B cell (primary cell): ENCODE data around the gene RHOG. TPM values are rescaled to one million over a fixed set of nuclear protein-coding genes. Genes with fewer than 3 reads are reported as not detected.

Experiments
- ATAC-seq: fragments of 200-7000 bp; cut with Tn5 transposase; one replicate; pipeline ENCODE4 v1.10.0; 2021; ENCODE audit warnings: low read depth, mild to moderate bottlenecking, moderate number of reproducible peaks, moderate library complexity
- CTCF ChIA-PET: fragments of 350-600 bp; sonication (Branson Sonifier 250); formaldehyde crosslinking; loops from one replicate; lab custom pipeline; 2021; ENCODE audit warnings: antibody characterized with exemption, inconsistent platforms; lab: Charles Lee
- POLR2A ChIA-PET: fragments of 350-600 bp; sonication (Branson Sonifier 250); formaldehyde crosslinking; loops from one replicate; lab custom pipeline; 2021; ENCODE audit warnings: antibody characterized with exemption; lab: Charles Lee
- DNase-seq: peaks from one replicate; pipeline ENCODE4 v3.0.0; 2013
- H2AFZ ChIP-seq: 2 replicates; pipeline ENCODE4 v1.6.1; 2012; ENCODE audit warnings: mild to moderate bottlenecking, low read depth, low read length; ENCODE audit not compliant: insufficient read depth, poor library complexity, severe bottlenecking
- H3K27ac ChIP-seq, 2 donors: 1 replicate in 1 of 2; 2 replicates in 1 of 2; pipeline ENCODE4 v1.5.1; 2012 to 2013; ENCODE audit warnings: low read length in 2 of 2, mild to moderate bottlenecking in 2 of 2, moderate library complexity in 1 of 2
- H3K27me3 ChIP-seq, 4 experiments: fragments of 200-600 bp in 1 of 4; sonication (generic) in 1 of 4; replicated peaks in 1 of 4; 1 replicate in 2 of 4; 2 replicates in 2 of 4; pipeline versions ENCODE4 v1.6.1 to v1.7.0; 2013 to 2016; ENCODE audit warnings: low read length in 3 of 4, mild to moderate bottlenecking in 2 of 4, mixed read lengths in 1 of 4, moderate library complexity in 1 of 4; ENCODE audit not compliant: insufficient read depth in 4 of 4, control insufficient read depth in 3 of 4; ENCODE audit errors: control extremely low read depth in 1 of 4
- H3K36me3 ChIP-seq, 2 experiments: replicated peaks in 1 of 2; 1 replicate in 1 of 2; 2 replicates in 1 of 2; pipeline versions ENCODE4 v1.6.1 to v1.7.1; 2013; ENCODE audit warnings: low read length in 1 of 2; ENCODE audit not compliant: insufficient read depth in 2 of 2, control insufficient read depth in 1 of 2; ENCODE audit errors: control extremely low read depth in 1 of 2, extremely low read depth in 1 of 2
- H3K4me1 ChIP-seq, 2 donors: fragments of 200-600 bp in 1 of 2; sonication (generic) in 1 of 2; 1 replicate in 1 of 2; 2 replicates in 1 of 2; pipeline versions ENCODE4 v1.5.1 to v1.6.1; 2013 to 2017; ENCODE audit warnings: low read length in 2 of 2; ENCODE audit not compliant: control insufficient read depth in 2 of 2, insufficient read depth in 2 of 2
- H3K4me2 ChIP-seq: replicated peaks from 2 replicates; pipeline ENCODE3; 2012; ENCODE audit warnings: mild to moderate bottlenecking, low read depth, low read length; ENCODE audit not compliant: poor library complexity, severe bottlenecking
- H3K4me3 ChIP-seq, 5 experiments: fragments of 200-600 bp in 1 of 5; sonication (generic) in 1 of 5; 1 replicate in 3 of 5; 2 replicates in 2 of 5; pipeline versions ENCODE4 v1.5.1 to v1.7.0; 2011 to 2016; ENCODE audit warnings: low read length in 4 of 5, mild to moderate bottlenecking in 4 of 5, low read depth in 2 of 5, control low read depth in 1 of 5, moderate library complexity in 1 of 5; ENCODE audit not compliant: insufficient read depth in 1 of 5; ENCODE audit errors: control extremely low read depth in 1 of 5, extremely low read depth in 1 of 5
- H3K79me2 ChIP-seq: fragments of 200-600 bp; sonication (generic); one replicate; pipeline ENCODE4 v1.6.0; 2016; ENCODE audit warnings: low read length; ENCODE audit not compliant: control insufficient read depth, insufficient read depth
- H3K9ac ChIP-seq: fragments of 200-600 bp; sonication (generic); 2 replicates; pipeline ENCODE4 v1.6.1; 2017; ENCODE audit warnings: mild to moderate bottlenecking, low read length, moderate library complexity
- H3K9me3 ChIP-seq, 3 donors: one replicate each; pipeline versions ENCODE4 v1.6.1 to v1.7.1; 2013; ENCODE audit warnings: low read length in 2 of 3; ENCODE audit not compliant: control insufficient read depth in 2 of 3, insufficient read depth in 1 of 3; ENCODE audit errors: control extremely low read depth in 1 of 3
- H4K20me1 ChIP-seq: 2 replicates; pipeline ENCODE4 v1.6.0; 2012; ENCODE audit warnings: mild to moderate bottlenecking, low read length; ENCODE audit not compliant: insufficient read depth, control insufficient read depth, poor library complexity, severe bottlenecking
- H3K27ac Mint-ChIP-seq: one replicate; pipeline ENCODE4 v1.8.0; 2021; ENCODE audit warnings: mixed read lengths
- H3K27me3 Mint-ChIP-seq: one replicate; pipeline ENCODE4 v1.8.0; 2021; ENCODE audit warnings: mixed read lengths
- H3K4me1 Mint-ChIP-seq: one replicate; pipeline ENCODE4 v1.8.0; 2021; ENCODE audit warnings: mixed read lengths
- H3K4me3 Mint-ChIP-seq: one replicate; pipeline ENCODE4 v1.8.0; 2021; ENCODE audit warnings: mixed read lengths
- H3K9me3 Mint-ChIP-seq: one replicate; pipeline ENCODE4 v1.8.0; 2022; ENCODE audit warnings: mixed read lengths; ENCODE audit not compliant: insufficient read depth
- CTCF ChIP-seq: fragments of 200-600 bp; IDR thresholded peaks from one replicate; pipeline ENCODE4 v1.8.0; 2022; ENCODE audit warnings: antibody characterized with exemption, mild to moderate bottlenecking
- EZH2 ChIP-seq: IDR thresholded peaks from 2 replicates; pipeline ENCODE4 v1.6.1; 2012; ENCODE audit warnings: borderline replicate concordance, low read depth, mild to moderate bottlenecking, moderate library complexity, low read length; ENCODE audit not compliant: insufficient read depth, poor library complexity, severe bottlenecking
- WGBS: methylation state at CpG from one replicate; pipeline ENCODE4 v1.1.5; 2013; ENCODE audit warnings: missing lambda C conversion rate; ENCODE audit not compliant: insufficient coverage; 5-methylcytosine and 5-hydroxymethylcytosine counted together
- intact Hi-C: fragments of 100-400 bp; cut with micrococcal nuclease; formaldehyde crosslinking; loops from one replicate; pipeline ENCODE4 v1.10.0; 2022
- polyA plus RNA-seq: library from polyadenylated mRNA; depleted of rRNA; stranded (reverse); fragments of >200 nt; gene quantifications from 2 replicates; pipeline ENCODE4 v1.2.3, GENCODE V29; 2012
- total RNA-seq, 2 donors: library from RNA; stranded (reverse); fragments of 120-200 nt in 1 of 2; gene quantifications; 1 replicate in 1 of 2; 2 replicates in 1 of 2; pipeline versions ENCODE4 v1.2.3 to v1.2.4, GENCODE V29; 2013 to 2022

RHOG gene
- total and polyA plus RNA-seq, 2 donors (not counting 1 experiment from before 2014, with no cell fraction given), result 102 to 141 TPM

GRCh38 chr11:3853899-3854659 lies 13.3 kb upstream of the RHOG start:
- Histone ChIP-seq H3K9me3 (no peaks in the 10 kb centered on the region), H3K79me2 (peaks cover 63% of the 10 kb centered on the region), H4K20me1 (peaks cover 31% of the 10 kb centered on the region), H2AFZ (peak overlapping the region; percentile 90), H3K4me3 (peak overlapping the region in 4 of 5 experiments; percentile 82 to 93 (median 92)), H3K4me2 (peak overlapping the region; percentile 87), H3K27me3 (no peaks in the 10 kb centered on the region), H3K9ac (peak overlapping the region; percentile 89), H3K36me3 (peaks cover 0 to 1% of the 10 kb centered on the region in 2 experiments), H3K4me1 (peaks cover 55 to 58% of the 10 kb centered on the region in 2 donors), H3K27ac (peak overlapping the region; percentile 98 to 99)
- 8% methylated on average over 8 of the region's 11 CpGs for WGBS
- no peaks in the 10 kb centered on the region for H3K27me3 Mint-ChIP-seq
- peaks cover 55% of the 10 kb centered on the region for H3K4me1 Mint-ChIP-seq
- H3K27ac Mint-ChIP-seq, result peak overlapping the region; percentile 99
- peak; percentile 95 for DNase-seq
- POLR2A ChIA-PET, result interaction anchor here (0.6 to 3.5 kb wide), 22 partner anchors 10 to 219 kb away, joined by 3 to 69 read pairs (median 6); partner anchors contain the start of gene RHOG
- TF ChIP-seq CTCF, result no peak
- no peak for TF ChIP-seq EZH2
- CTCF ChIA-PET, result interaction anchor here (0.6 to 36.8 kb wide), 49 partner anchors 11 to 251 kb away, joined by 3 to 819 read pairs (median 7); partner anchors contain the start of genes NUP98, PGAP2, RHOG and STIM1
- intact Hi-C loops, result loop anchor here (1.0 kb wide), 4 partner anchors 13 to 218 kb away; partner anchors contain the start of gene NUP98
- peak overlapping the region; percentile 87 for H3K4me3 Mint-ChIP-seq
- no peaks in the 10 kb centered on the region for H3K9me3 Mint-ChIP-seq
- peak; percentile 64 for ATAC-seq

- no CpG with 5 or more reads among the region's 1 CpG for WGBS
- peaks cover 50 to 53% of the 10 kb centered on the region in 2 donors for H3K4me1 ChIP-seq
- intact Hi-C loops, result no loop called here
- H3K4me2 ChIP-seq, result peak overlapping the region; percentile 87
- ATAC-seq, result no peak
- Mint-ChIP-seq H3K9me3 (no peaks in the 10 kb centered on the region), H3K27ac (peak overlapping the region; percentile 99), H3K4me3 (peak overlapping the region; percentile 87), H3K4me1 (peaks cover 52% of the 10 kb centered on the region), H3K27me3 (no peaks in the 10 kb centered on the region)
- DNase-seq, result no peak
- peak overlapping the region; percentile 90 for H2AFZ ChIP-seq
- TF ChIP-seq EZH2 (no peak), CTCF (no peak)
- H3K79me2 ChIP-seq, result peaks cover 63% of the 10 kb centered on the region
- peak overlapping the region; percentile 98 to 99 for H3K27ac ChIP-seq
- CTCF ChIA-PET, result interaction anchor here (0.8 to 36.8 kb wide), 21 partner anchors 11 to 228 kb away, joined by 3 to 819 read pairs (median 28); partner anchors contain the start of genes PGAP2, RHOG and STIM1
- no peaks in the 10 kb centered on the region for H3K9me3 ChIP-seq
- POLR2A ChIA-PET, result interaction anchor here (1.2 to 3.5 kb wide), 9 partner anchors 10 to 214 kb away, joined by 3 to 69 read pairs (median 13); partner anchors contain the start of gene RHOG
- no peaks in the 10 kb centered on the region for H3K36me3 ChIP-seq
- H4K20me1 ChIP-seq, result peaks cover 25% of the 10 kb centered on the region
- no peak overlapping the region for H3K4me3 ChIP-seq
- no peaks in the 10 kb centered on the region for H3K27me3 ChIP-seq
- peak overlapping the region; percentile 89 for H3K9ac ChIP-seq
Observed at GRCh38 chr11:3853545-3853842, 12.7 kb upstream of the RHOG start.
